Caco-2 (cell line): ENCODE results near the gene PRSS53. TPM values are rescaled to one million over a fixed set of nuclear protein-coding genes. Genes with fewer than 3 reads are reported as not detected.

Experiments used
- BruUV-seq: library from RNA; stranded (reverse); fragments of 400-500 nt; replicated peaks from 2 replicates; lab custom pipeline; 2021; lab: Mats Ljungman, UMichigan
- CTCF ChIA-PET: fragments of 300-600 bp; sonication (Branson Sonifier 250); formaldehyde crosslinking; loops from one replicate; lab custom pipeline; 2022; ENCODE audit warnings: antibody characterized with exemption; lab: Charles Lee
- POLR2A ChIA-PET: fragments of 300-600 bp; sonication (Branson Sonifier 250); formaldehyde crosslinking; loops from one replicate; lab custom pipeline; 2022; ENCODE audit warnings: antibody characterized with exemption; lab: Charles Lee
- DNase-seq, 2 experiments: peaks; one replicate each; pipeline versions ENCODE4 v3.0.0 to v3.0.0-alpha.2; 2020 to 2022
- H3K27me3 ChIP-seq: replicated peaks from 2 replicates; pipeline ENCODE4 v1.6.0; 2011; ENCODE audit warnings: low read length; ENCODE audit not compliant: control insufficient read depth, insufficient read depth
- H3K36me3 ChIP-seq: 2 replicates; pipeline ENCODE4 v1.5.1; 2011; ENCODE audit warnings: low read length; ENCODE audit not compliant: control insufficient read depth, insufficient read depth
- H3K4me1 ChIP-seq: fragments of 250-450 bp; sonication (Bioruptor Pico); 2 replicates; pipeline ENCODE4 v1.5.1; 2020; ENCODE audit warnings: mild to moderate bottlenecking
- H3K4me3 ChIP-seq: 2 replicates; pipeline ENCODE4 v1.5.1; 2011; ENCODE audit warnings: low read depth, mild to moderate bottlenecking, control low read depth, low read length
- H3K9me3 ChIP-seq: fragments of 250-450 bp; sonication (Bioruptor Pico); 2 replicates; pipeline ENCODE4 v1.5.1; 2020; ENCODE audit warnings: mild to moderate bottlenecking, moderate library complexity
- H3K27ac Mint-ChIP-seq: one replicate; pipeline ENCODE4 v1.8.0; 2022; ENCODE audit warnings: mixed read lengths; ENCODE audit not compliant: unreplicated experiment
- H3K27me3 Mint-ChIP-seq: one replicate; pipeline ENCODE4 v1.8.0; 2022; ENCODE audit warnings: mixed read lengths; ENCODE audit not compliant: insufficient read depth, unreplicated experiment
- H3K36me3 Mint-ChIP-seq: one replicate; pipeline ENCODE4 v1.8.0; 2022; ENCODE audit warnings: mild to moderate bottlenecking, mixed read lengths; ENCODE audit not compliant: insufficient read depth, unreplicated experiment
- H3K4me1 Mint-ChIP-seq: one replicate; pipeline ENCODE4 v1.8.0; 2022; ENCODE audit warnings: low read depth, mixed read lengths; ENCODE audit not compliant: unreplicated experiment
- H3K4me3 Mint-ChIP-seq: one replicate; pipeline ENCODE4 v1.8.0; 2022; ENCODE audit warnings: mild to moderate bottlenecking, moderate library complexity, mixed read lengths; ENCODE audit not compliant: unreplicated experiment
- H3K9me3 Mint-ChIP-seq: one replicate; pipeline ENCODE4 v1.8.0; 2022; ENCODE audit warnings: mixed read lengths; ENCODE audit not compliant: unreplicated experiment
- intact Hi-C: fragments of 100-400 bp; cut with micrococcal nuclease; formaldehyde crosslinking; loops from one replicate; pipeline ENCODE4 v1.10.0; 2022; ENCODE audit not compliant: unreplicated experiment
- total RNA-seq: library from RNA; stranded (reverse); gene quantifications from 2 replicates; pipeline ENCODE4 v1.2.3, GENCODE V29; 2022
- TF ChIP-seq, protein P1 (sequence below), 2 experiments: fragments of 200-600 bp in 1 of 2; IDR thresholded peaks; 1 replicate in 1 of 2; 2 replicates in 1 of 2; pipeline versions ENCODE4 v1.5.1 to v1.8.0; 2011 to 2022; ENCODE audit warnings: antibody characterized with exemption in 1 of 2, control low read depth in 1 of 2, inconsistent platforms in 1 of 2, low read depth in 1 of 2, low read length in 1 of 2, mild to moderate bottlenecking in 1 of 2, moderate library complexity in 1 of 2; ENCODE audit not compliant: insufficient read depth in 1 of 2, severe bottlenecking in 1 of 2, unreplicated experiment in 1 of 2

PRSS53 gene
- total RNA-seq, 1 experiment from 2014 or later, result 1.8 TPM

DNA sequence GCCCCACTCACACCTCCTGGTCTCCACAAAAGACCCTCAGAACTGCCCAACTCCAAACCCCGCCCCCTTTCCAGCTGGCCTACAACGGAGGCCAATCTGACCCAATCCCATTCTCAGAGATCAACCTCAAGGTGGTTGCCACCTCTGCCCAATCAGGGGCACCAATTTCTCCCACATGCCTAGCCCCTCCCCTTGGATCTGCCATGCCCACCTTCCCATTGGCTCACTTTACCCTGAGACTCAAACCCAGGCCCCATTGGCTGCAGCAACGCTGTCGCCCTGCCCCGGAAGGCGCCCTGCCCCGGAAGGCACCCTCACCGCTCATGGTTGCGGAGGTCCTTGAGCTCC, 25.3 kb downstream of the PRSS53 start:
- Mint-ChIP-seq H3K36me3 (peaks cover 31% of the 10 kb centered on the region), H3K4me3 (no peak overlapping the region), H3K9me3 (no peaks in the 10 kb centered on the region), H3K27me3 (no peaks in the 10 kb centered on the region), H3K4me1 (no peaks in the 10 kb centered on the region), H3K27ac (no peak overlapping the region)
- Histone ChIP-seq H3K9me3 (no peaks in the 10 kb centered on the region), H3K27me3 (no peaks in the 10 kb centered on the region), H3K4me3 (no peak overlapping the region), H3K4me1 (no peaks in the 10 kb centered on the region), H3K36me3 (no peaks in the 10 kb centered on the region)
- CTCF ChIA-PET, result no interaction called here
- TF ChIP-seq, protein P1, sequence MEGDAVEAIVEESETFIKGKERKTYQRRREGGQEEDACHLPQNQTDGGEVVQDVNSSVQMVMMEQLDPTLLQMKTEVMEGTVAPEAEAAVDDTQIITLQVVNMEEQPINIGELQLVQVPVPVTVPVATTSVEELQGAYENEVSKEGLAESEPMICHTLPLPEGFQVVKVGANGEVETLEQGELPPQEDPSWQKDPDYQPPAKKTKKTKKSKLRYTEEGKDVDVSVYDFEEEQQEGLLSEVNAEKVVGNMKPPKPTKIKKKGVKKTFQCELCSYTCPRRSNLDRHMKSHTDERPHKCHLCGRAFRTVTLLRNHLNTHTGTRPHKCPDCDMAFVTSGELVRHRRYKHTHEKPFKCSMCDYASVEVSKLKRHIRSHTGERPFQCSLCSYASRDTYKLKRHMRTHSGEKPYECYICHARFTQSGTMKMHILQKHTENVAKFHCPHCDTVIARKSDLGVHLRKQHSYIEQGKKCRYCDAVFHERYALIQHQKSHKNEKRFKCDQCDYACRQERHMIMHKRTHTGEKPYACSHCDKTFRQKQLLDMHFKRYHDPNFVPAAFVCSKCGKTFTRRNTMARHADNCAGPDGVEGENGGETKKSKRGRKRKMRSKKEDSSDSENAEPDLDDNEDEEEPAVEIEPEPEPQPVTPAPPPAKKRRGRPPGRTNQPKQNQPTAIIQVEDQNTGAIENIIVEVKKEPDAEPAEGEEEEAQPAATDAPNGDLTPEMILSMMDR (IDR thresholded peaks at IDR 0.05; ENCODE audit: insufficient read depth in 1 of 2, low read depth in 1 of 2, low read length in 1 of 2, severe bottlenecking in 1 of 2, unreplicated experiment in 1 of 2), result no peak
- POLR2A ChIA-PET, result no interaction called here
- DNase-seq, result no peak
- no TSS peak for BruUV-seq
- intact Hi-C loops, result no loop called here

DNA sequence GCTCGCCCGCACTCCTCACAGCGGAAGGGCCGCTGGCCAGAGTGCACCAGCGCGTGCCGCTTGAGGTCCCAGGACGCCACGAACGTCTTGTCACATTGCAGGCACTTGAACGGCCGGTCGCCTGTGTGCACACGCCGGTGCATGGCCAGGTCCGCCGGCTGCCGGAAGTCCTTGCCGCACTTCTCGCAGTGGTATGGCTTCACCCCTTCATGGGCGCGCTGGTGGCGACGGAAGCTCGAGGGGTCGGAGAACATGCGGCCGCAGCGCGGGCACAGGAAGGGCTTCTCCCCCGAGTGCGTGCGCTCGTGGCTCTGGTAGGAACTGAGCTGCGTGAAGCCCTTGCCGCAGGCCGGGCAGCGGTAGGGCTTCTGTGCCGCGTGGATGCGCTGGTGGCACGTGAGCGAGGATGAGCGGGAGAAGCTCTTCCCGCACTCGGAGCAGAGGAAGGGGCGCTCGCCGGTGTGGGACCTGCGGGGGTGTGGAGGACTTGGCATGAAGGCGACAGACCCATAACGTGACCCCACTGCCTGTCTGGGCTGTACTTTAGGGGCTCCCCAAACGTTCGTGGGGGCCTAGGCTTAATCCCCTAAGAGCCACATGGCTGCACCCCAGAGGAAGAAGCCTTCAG, 26.8 kb downstream of the PRSS53 start:
- POLR2A ChIA-PET, result no interaction called here
- no TSS peak for BruUV-seq
- Mint-ChIP-seq H3K4me1 (no peaks in the 10 kb centered on the region), H3K9me3 (no peaks in the 10 kb centered on the region), H3K36me3 (peaks cover 31% of the 10 kb centered on the region), H3K27ac (no peak overlapping the region), H3K27me3 (no peaks in the 10 kb centered on the region), H3K4me3 (no peak overlapping the region)
- Histone ChIP-seq H3K4me3 (no peak overlapping the region), H3K9me3 (no peaks in the 10 kb centered on the region), H3K27me3 (no peaks in the 10 kb centered on the region), H3K4me1 (no peaks in the 10 kb centered on the region), H3K36me3 (no peaks in the 10 kb centered on the region)
- CTCF ChIA-PET, result no interaction called here
- intact Hi-C loops, result no loop called here
- DNase-seq, result no peak
- TF ChIP-seq, protein P1 (IDR thresholded peaks at IDR 0.05; ENCODE audit: insufficient read depth in 1 of 2, low read depth in 1 of 2, low read length in 1 of 2, severe bottlenecking in 1 of 2, unreplicated experiment in 1 of 2), result no peak

DNA sequence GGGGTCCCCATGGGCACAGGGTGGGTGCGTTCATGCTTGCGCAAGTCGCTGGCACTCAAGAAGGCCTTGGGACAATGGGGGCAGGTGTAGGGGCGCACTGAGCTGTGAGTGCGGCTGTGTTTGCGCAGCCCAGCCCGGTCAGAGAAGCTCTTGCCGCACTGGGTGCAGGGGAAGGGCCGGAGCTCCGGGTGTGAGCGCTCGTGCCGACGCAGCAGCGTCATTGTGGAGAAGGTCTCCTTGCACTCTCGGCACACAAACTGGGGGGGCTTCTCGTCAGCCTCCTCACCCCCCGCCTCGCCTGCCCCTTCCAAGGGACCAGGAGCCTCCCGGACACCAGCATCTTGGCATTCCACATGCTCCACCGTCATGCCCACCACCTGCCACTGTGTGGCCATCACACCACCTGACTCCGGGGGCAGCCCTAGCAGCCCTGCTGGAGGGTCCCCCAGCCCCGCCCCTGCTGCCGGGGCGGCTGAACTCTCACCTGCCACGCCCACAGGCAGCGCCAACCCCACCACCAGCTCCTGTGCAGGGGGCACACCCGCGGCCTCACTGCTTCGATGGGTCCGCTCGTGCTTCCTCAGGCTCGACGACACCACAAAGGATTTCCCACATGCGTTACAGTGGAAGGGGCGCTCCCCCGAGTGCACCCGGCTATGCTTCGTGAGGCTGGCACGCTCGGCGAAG, 27.5 kb downstream of the PRSS53 start:
- peaks cover 31% of the 10 kb centered on the region for H3K36me3 Mint-ChIP-seq

More for the DNA sequence above, 27.5 kb downstream of the PRSS53 start:
- H3K4me1 Mint-ChIP-seq, result no peaks in the 10 kb centered on the region
- Histone ChIP-seq H3K9me3 (no peaks in the 10 kb centered on the region), H3K4me1 (no peaks in the 10 kb centered on the region), H3K27me3 (no peaks in the 10 kb centered on the region), H3K36me3 (no peaks in the 10 kb centered on the region), H3K4me3 (no peak overlapping the region)
- ChIA-PET POLR2A (no interaction called here), CTCF (no interaction called here)
- TF ChIP-seq, protein P1 (IDR thresholded peaks at IDR 0.05; ENCODE audit: insufficient read depth in 1 of 2, low read depth in 1 of 2, low read length in 1 of 2, severe bottlenecking in 1 of 2, unreplicated experiment in 1 of 2), result no peak
- no peak overlapping the region for H3K27ac Mint-ChIP-seq
- no peak overlapping the region for H3K4me3 Mint-ChIP-seq
- BruUV-seq, result no TSS peak
- no peak for DNase-seq
- intact Hi-C loops, result no loop called here
- H3K27me3 Mint-ChIP-seq, result no peaks in the 10 kb centered on the region
- no peaks in the 10 kb centered on the region for H3K9me3 Mint-ChIP-seq
